Hepatic stellate cell (primary cell): ENCODE measurements around the gene NOL9.

Source experiments
- DNase-seq: peaks from one replicate; pipeline ENCODE4 v3.0.0; 2011; ENCODE audit warnings: low spot score

The NOL9 gene

DNA sequence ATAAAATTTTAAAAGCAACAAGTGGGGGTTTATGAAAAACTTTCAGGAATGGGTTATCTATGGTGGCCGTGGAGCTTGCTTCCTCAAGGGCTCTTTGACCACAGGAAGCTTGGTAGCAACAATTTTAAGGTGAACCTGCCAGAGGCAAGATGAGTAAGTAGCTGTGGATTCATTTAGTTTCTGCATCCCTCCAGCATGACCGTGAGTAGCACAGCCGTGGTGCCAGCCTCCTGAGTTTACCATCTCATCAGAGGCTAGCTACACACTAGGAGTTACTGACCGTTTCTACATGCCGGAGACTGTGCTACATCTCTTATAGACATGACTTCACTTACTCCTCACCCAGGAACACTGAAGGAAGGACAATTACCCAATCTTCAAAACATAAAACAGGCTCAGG lies 32.8 kb downstream of the NOL9 start:
- DNase-seq, result no peak

DNA sequence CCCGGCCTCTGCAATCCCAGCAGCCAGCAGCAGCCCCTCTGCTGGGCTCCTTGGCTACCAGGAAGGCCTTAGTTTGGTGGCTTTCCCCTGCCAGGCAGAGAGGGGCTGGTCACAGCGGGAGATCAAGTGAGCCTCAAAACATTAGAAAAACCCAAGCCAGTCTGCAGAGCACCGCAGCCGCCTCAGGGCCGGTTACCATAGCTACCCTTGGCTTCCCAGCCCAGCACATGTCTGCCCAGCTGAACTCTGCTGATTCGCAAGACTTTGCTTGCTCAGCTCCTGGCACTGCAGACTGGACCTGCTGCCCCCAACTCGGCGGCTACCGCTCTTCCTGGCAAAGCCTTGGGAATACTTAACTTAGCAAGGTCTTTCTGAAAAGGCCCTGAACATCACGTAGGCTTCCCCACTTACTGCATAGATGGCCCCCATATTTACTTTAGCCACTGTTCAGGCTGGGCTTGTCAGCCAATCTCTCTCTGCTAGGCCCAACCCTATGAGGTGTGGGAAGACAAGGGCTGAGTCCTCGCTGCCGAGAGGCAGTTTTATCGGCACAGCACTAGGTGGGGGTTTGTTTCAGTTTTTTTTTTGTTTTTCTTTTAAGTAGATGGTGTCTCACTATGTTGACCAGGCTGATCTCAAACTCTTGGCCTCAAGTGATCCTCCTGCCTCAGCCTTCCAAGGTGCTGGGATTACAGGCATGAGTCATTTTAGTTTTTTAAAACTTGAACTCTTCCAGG lies 34.2 kb downstream of the NOL9 start:
- DNase-seq, result no peak

DNA sequence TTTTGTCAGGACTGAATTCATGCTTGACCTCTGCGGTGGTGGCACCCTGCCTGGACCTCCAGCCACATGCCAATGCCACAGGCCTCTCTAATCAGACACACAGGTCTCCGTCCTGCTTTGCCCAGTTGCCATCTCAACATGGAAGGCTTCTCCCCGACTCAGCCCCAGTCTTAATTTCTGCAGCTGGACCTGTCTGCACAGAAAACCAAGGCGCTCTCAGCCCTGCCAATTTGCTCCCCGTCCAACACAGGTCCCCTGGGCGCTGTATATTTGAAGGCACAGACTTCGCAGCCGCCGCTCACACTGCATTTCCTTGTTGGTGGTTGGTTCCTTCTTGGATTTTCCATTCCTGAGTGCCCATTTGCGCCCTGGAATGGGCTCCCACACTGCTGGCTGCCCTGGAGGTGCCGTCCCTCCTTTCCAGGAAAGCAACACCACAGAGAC lies 34.8 kb downstream of the NOL9 start:
- no peak for DNase-seq

- no peak for DNase-seq
Observed at GRCh38 chr1:6517435-6517851, 36.9 kb downstream of the NOL9 start.

GRCh38 chr1:6515771-6516170 lies 38.5 kb downstream of the NOL9 start:
- DNase-seq, result no peak

DNA sequence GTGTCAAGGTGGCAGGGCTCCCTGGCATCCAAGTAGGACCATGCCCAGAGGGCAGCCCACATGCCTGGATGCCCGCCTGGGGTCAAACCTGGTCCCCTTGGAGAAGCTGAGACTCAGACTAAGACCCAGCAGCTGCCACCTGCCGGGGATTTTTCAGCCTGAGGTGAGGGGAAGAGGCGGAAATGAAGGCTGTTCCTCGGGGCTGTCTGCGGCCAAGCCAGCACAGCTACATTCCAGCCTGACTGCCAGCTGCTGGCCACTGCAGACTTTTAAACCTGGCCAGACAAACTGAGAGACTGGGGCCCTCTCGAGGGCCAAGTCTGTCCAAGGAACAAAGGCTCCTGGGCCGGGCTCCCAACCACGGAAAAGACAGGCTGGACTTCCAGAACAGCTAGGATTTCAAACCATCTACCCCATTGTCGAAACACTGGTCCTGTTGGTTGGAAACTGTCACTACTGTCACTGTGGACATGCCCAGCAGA lies 41.0 kb downstream of the NOL9 start:
- no peak for DNase-seq

GRCh38 chr1:6512908-6513280 lies 41.4 kb downstream of the NOL9 start:
- DNase-seq, result no peak

DNA sequence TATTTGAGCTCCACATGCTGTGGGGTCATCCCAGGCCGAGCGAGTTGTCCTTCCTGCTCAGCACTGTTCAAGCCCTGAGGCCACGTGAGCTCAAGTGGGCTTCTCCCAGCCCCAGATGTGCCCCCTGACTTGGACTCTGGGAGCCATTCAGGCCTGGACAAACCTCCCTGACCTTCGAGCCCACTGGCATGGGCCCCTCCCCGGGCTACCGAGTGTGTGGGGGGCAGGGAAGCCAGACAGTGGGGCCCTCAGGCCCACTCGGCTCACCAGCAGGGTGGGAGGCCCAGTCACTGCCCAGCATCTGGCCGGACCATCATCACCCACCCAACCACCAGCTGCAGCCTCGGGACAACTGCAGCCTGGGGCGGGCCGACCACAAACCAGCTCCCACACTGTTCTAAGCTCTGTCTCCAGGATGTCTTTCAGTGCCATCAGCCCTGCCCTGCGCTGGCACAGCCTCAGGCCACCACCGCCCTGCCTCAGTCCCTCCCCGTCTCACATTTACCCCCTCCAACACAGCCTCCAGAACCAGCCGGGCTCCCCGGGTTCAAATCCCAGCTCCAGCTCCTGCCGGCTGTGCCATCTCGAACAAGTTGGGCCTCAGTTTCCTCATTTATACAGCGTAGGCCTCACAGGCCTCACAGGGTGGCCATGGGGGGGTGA lies 41.9 kb downstream of the NOL9 start:
- no peak for DNase-seq

- DNase-seq, result no peak
Observed at GRCh38 chr1:6511561-6512244, 42.6 kb downstream of the NOL9 start.

DNA sequence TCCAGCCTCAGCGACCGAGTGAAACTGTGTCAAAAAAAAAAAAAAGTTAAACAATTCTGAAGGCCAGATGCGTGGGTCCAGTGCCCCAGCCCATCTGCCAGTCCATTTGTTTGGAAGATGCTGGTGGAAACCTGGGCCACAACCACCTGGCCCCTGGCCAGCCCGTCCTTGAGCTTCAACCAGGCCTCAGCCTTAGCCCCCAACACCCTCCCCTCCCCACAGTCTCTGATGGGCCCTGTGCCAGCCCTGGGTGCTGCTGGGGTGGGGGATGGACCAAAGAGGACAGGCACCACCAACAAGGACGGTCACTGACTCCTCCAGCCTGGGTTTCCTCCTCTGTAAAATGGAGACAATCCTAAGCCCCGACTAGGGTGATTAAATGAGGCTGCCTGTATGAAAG lies 43.3 kb downstream of the NOL9 start:
- no peak for DNase-seq

- DNase-seq, result no peak
Observed at GRCh38 chr1:6510493-6510892, 43.8 kb downstream of the NOL9 start.

DNA sequence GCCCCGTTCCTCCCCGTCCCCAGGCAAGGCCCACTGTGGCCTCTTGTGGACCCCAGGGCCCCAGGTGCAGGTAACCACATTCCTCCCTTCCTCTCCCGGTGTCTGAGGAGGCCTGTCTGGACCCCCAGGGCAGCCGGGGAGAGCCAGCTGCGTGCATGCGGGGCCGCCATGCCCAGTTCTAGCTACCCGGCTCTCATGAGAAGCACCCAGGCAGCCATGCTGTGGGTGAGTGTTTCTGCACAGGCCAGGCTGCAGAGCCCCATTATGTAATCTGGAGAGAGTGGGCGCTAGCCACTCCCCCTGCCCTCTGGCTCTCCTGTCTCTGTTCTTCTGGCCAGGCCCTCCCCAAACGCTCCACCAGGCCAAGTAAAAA lies 44.4 kb downstream of the NOL9 start:
- no peak for DNase-seq

DNA sequence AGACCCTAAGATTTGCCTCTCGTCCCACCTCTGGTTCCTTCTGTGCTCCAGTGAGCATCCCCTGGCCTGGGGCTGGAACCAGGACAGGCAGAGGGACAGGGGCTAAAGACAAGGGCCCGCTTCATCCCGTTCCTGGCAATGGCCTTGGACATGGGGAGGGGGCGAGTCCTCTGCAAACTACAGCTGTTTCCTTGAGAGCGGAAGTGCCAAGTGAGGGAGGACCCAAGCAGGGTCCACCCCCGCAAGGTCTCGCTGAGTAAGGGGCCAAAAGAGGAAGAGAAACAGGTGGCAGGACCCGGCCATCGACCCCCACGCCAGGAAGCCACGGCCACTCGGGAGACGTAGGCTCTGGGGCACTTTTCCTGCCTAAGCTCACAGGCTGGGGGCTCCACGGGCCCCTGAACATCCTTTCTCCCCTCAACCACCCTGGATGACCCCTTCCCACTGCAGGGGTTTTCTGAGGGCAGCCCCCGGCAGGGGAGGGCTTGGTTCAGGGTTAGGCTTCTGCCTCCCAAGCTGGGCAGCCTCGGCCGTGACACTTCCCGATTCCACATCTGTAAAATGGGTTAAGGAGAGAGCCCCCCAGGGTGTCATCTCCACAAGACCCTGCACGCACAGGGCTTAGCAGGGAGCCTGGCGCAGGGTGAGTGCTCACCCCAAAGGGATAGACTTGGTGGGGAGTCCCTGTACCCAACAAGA lies 44.9 kb downstream of the NOL9 start:
- no peak for DNase-seq

DNA sequence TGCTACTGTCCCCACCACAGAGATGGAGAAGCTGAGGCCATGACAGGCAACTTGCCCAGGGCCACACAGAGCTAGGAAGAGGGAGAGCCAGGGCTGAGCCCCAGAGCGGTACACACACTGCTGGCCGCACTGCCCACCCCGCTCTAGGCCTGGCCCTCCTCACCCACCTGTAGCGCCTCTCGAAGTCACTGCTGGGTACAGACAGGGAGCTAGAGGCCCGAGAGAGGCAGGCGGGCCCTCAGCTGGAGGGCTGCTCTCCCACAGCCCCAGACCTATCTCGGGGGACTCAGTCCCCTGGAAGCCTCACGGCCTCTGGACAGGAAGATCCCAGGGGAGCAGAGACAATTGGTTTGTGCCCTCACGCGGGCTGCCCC lies 45.5 kb downstream of the NOL9 start:
- DNase-seq, result no peak

DNA sequence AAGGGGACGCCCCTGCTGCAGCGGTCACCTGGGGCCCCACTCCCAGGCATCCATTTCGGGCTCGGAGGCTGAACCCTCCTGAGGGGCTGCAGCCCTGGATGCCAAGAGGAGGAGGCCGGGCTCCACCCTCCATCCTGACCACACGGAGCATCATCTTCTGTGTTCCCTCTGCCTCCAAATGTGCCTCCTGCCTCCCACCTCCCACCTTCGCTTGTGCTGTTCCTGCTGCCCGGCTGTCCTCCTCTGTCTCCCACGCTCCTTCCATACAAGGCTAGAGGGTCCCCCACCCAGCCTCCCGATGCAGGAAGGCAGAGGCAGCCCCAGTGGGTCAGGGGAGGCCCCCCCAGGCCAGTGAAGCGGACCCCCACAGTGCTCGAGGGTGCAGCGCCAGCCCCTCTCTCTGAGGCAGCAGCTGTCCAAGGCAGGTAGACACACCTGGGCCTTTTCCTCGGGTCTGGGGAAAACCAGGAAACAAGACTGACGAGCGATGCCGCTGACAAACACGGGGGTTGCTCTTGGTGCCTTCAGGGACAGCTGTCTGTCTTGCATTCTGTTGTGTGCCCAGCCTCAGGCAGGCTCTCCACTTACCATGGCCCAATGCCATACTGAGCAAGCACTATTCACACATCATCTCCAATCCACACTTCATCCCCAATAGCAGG lies 46.0 kb downstream of the NOL9 start:
- DNase-seq, result no peak

DNA sequence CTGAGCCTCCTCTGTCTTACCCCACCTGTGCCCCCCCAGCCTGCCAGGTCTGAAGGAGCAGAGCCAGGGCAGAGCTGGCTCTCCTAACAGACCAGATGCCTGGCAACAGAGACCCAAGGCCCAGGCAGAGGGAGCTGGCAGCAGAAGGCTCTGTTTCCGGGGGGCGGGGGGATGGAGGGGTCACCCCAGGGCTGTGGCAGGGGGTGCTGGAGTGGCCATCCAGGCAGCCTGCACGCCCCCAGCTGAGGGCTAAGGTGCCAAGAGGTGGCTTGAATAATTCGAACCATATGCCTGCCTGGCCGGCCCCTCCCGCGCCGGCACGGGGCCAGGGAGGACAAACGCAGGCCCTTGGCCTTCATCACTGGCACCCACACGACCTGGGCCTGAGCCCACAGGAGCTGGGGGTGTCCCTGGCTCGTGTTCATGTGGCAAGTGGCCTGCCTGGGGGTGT lies 46.8 kb downstream of the NOL9 start:
- DNase-seq, result no peak

GRCh38 chr1:6507037-6507428 lies 47.3 kb downstream of the NOL9 start:
- no peak for DNase-seq

DNA sequence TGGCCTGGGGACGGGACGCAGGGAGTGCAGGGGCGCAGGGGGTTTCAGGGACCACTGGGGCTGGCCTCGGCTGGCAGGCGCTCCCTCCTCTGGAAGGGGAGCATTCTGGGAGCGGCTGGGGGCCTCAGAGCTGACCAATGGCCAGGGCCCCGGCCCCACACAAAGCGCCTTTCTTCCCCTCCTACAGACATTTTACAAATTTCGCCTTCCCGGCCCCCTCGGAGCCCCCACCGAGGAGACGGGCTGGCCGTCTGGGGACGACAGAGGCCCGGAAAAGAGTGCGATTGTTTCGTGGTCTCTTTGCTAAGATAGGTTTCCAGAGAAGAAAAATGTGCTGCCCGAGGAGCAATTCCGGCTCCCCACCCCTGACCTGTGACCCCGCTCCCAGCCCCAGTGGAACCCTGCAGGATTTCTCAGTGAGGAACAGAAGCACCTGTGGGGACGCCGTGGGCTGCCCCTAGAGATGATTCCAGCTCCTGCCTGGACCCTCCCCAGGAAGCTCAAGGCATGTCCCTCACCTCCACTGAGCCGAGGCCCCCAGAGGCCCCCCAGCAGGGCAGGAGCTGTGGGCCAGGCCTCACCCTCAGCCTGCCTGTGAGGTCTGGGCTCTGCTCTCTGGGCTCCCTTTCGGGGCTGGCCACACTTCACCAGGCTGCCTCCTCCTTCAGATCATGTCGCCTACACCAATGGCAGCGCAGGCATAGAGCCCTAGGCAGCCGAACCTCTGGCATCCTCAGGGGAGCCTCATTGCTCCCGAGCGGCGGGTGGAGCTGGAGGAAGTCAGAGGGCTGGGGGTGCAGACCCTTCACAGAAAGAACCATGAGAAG lies 47.9 kb downstream of the NOL9 start:
- DNase-seq, result no peak

DNA sequence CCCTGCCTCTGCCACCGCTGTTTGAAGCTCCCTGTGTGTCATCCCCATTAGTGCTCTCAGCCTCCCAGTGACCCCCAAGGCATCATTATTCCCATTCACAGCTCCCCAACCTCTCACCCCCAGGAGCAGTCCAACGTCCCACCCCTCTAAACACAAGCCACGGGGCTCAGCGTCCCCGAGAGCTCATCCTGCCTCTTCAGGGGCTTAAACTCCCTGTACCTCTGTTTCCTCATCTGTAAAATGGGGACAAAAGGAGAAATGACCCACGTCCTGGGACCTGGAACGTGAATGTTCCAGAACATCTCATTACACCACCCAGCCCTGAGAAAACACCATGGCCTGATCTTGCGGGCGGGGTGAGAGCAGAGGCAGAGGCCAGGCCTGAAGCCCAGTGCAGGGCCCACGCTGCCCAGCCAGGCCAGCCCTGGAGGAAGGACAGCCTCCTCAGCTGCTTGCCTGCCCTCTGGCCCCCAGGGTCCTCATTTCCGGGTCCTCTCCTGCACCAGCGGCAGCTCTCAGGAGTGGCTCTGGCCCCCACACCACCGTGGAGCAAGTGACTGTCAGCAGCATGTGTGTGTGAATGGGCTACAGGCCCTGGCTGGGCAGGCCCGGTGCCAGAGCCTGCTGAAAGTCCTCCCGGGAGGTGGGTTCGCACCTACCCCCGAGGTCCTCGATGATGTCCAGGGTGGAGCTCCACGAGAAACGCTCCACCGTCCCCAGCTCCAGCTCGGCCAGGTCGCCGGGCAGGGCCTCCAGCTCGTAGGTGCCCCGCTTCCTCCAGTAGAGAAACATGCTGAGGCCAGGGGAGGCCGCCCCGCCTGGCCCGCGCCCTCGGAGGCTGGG lies 48.7 kb downstream of the NOL9 start:
- DNase-seq, result no peak

GRCh38 chr1:6504887-6505286 lies 49.4 kb downstream of the NOL9 start:
- no peak for DNase-seq
